DOHH2 (cell line): ENCODE data around the gene BCL2.

Source experiments
- EZH2phosphoT487 ChIP-seq: fragments of 200-600 bp; sonication (generic); IDR thresholded peaks from 2 replicates; pipeline ENCODE4 v1.6.1; 2017; ENCODE audit warnings: borderline replicate concordance, mild to moderate bottlenecking, antibody characterized with exemption, low read length, moderate library complexity, mixed read lengths
- TF ChIP-seq, protein P1 (sequence below): fragments of 200-600 bp; sonication (generic); IDR thresholded peaks from one replicate; pipeline ENCODE4 v1.5.1; 2014; ENCODE audit warnings: antibody characterized with exemption, mild to moderate bottlenecking, low read depth, low read length; ENCODE audit not compliant: poor library complexity, severe bottlenecking

DNA sequence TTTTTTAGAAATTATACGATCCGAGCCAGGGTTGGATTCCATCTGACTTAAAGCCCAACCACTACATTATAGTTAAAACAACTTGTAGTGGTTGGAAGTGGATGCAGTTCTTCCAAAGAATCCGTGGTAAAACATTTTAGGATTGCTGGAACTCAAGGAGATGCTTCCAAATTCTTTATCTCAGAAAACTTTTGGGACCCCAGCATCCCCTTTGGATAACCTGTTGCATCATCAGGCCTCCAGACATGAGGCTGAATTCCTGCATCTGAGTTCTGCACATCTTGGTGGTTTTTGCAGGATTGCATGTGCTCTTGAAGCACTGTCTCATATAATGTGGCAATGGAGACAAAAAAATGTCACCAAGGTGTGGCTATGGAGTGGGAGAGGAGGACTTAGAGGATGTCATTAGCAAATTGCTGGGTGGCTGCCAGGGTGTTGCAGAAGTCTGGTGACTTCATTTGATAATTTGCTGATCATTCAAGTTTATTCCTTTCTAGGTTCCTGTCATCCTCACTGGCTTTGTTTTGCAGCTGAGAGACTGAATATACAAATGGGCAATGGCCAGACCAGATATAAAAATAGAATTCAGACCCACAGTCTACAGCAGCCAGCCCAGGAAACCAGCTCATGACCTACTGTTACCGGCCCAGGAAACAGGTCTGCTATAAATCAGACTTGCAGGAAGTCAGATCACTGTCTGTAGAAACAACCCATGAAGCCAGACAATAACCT lies 207.7 kb downstream of the BCL2 start:
- TF ChIP-seq, protein P1, sequence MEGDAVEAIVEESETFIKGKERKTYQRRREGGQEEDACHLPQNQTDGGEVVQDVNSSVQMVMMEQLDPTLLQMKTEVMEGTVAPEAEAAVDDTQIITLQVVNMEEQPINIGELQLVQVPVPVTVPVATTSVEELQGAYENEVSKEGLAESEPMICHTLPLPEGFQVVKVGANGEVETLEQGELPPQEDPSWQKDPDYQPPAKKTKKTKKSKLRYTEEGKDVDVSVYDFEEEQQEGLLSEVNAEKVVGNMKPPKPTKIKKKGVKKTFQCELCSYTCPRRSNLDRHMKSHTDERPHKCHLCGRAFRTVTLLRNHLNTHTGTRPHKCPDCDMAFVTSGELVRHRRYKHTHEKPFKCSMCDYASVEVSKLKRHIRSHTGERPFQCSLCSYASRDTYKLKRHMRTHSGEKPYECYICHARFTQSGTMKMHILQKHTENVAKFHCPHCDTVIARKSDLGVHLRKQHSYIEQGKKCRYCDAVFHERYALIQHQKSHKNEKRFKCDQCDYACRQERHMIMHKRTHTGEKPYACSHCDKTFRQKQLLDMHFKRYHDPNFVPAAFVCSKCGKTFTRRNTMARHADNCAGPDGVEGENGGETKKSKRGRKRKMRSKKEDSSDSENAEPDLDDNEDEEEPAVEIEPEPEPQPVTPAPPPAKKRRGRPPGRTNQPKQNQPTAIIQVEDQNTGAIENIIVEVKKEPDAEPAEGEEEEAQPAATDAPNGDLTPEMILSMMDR: no peak
- no peak for TF ChIP-seq EZH2phosphoT487
